Panc1 (cell line): ENCODE data around the gene PDE6B. TPM values are rescaled to one million over a fixed set of nuclear protein-coding genes. Genes with fewer than 3 reads are reported as not detected.

Experiments used
- ATAC-seq: fragments of 200-7000 bp; cut with Tn5 transposase; 2 replicates; pipeline ENCODE4 v1.9.1; 2020; ENCODE audit warnings: mild to moderate bottlenecking, moderate library complexity
- BruUV-seq: library from RNA; stranded (reverse); fragments of 400-500 nt; replicated peaks from 2 replicates; lab custom pipeline; 2021; lab: Mats Ljungman, UMichigan
- CTCF ChIA-PET: fragments of 300-600 bp; sonication (Branson Sonifier 250); formaldehyde crosslinking; loops from one replicate; lab custom pipeline; 2022; ENCODE audit warnings: antibody characterized with exemption; lab: Charles Lee
- POLR2A ChIA-PET: fragments of 300-600 bp; sonication (Branson Sonifier 250); formaldehyde crosslinking; loops from one replicate; lab custom pipeline; 2022; ENCODE audit warnings: antibody characterized with exemption; lab: Charles Lee
- DNase-seq: peaks from one replicate; pipeline ENCODE4 v3.0.0-alpha.2; 2010; ENCODE audit warnings: low read depth, low spot score
- H3K27ac ChIP-seq: 2 replicates; pipeline ENCODE4 v1.5.1; 2011; ENCODE audit warnings: mild to moderate bottlenecking, low read length, inconsistent platforms
- H3K27me3 ChIP-seq: fragments of 200-500 bp; sonication (Bioruptor generic); 2 replicates; pipeline ENCODE4 v1.6.0; 2014; ENCODE audit warnings: low read length, inconsistent platforms; ENCODE audit not compliant: control insufficient read depth, insufficient read depth
- H3K36me3 ChIP-seq: fragments of 200-500 bp; sonication (Bioruptor generic); 2 replicates; pipeline ENCODE4 v1.5.1; 2014; ENCODE audit warnings: inconsistent platforms, mild to moderate bottlenecking, low read length, moderate library complexity; ENCODE audit not compliant: control insufficient read depth, insufficient read depth
- H3K4me1 ChIP-seq: 2 replicates; pipeline ENCODE4 v1.5.1; 2011; ENCODE audit warnings: inconsistent platforms, mild to moderate bottlenecking, low read length, moderate library complexity; ENCODE audit not compliant: control insufficient read depth, insufficient read depth
- H3K4me3 ChIP-seq, 2 experiments: 2 replicates each; pipeline ENCODE4 v1.5.1; 2011 to 2012; ENCODE audit warnings: low read depth in 2 of 2, low read length in 2 of 2, mild to moderate bottlenecking in 2 of 2, inconsistent platforms in 1 of 2, moderate library complexity in 1 of 2
- H3K9me3 ChIP-seq: fragments of 200-500 bp; sonication (Bioruptor generic); 2 replicates; pipeline ENCODE4 v1.5.1; 2014; ENCODE audit warnings: low read depth, mild to moderate bottlenecking, inconsistent platforms, low read length, moderate library complexity; ENCODE audit not compliant: control insufficient read depth, insufficient read depth
- POLR2AphosphoS5 ChIP-seq: IDR thresholded peaks from 2 replicates; pipeline ENCODE4 v1.6.1; 2012; ENCODE audit warnings: mild to moderate bottlenecking, low read depth, low read length, moderate library complexity
- SIN3A ChIP-seq: IDR thresholded peaks from 2 replicates; pipeline ENCODE4 v1.6.1; 2012; ENCODE audit warnings: low read depth, mild to moderate bottlenecking, low read length, moderate library complexity, borderline replicate concordance; ENCODE audit not compliant: insufficient read depth
- TCF7L2 ChIP-seq: IDR thresholded peaks from 2 replicates; pipeline ENCODE4 v1.6.1; 2011; ENCODE audit warnings: mild to moderate bottlenecking, low read depth, low read length, inconsistent platforms
- in situ Hi-C: cut with HindIII; loops from 2 replicates; pipeline ENCODE4 v1.10.0; 2016; ENCODE audit warnings: low sequenced_read_pairs, low pct_unique_long_range_greater_than_20kb
- intact Hi-C: fragments of 100-400 bp; cut with micrococcal nuclease; formaldehyde crosslinking; loops from one replicate; pipeline ENCODE4 v1.10.0; 2022; ENCODE audit not compliant: unreplicated experiment
- total RNA-seq: library from RNA; stranded (reverse); gene quantifications from one replicate; pipeline ENCODE4 v1.2.1, GENCODE V29; 2021; ENCODE audit not compliant: unreplicated experiment
- TF ChIP-seq, protein P1 (sequence below), 2 experiments: IDR thresholded peaks; 2 replicates each; pipeline ENCODE4 v1.6.1; 2011 to 2012; ENCODE audit warnings: low read depth in 2 of 2, control low read depth in 1 of 2, low read length in 1 of 2, mild to moderate bottlenecking in 1 of 2, moderate library complexity in 1 of 2; ENCODE audit not compliant: insufficient read depth in 1 of 2
- TF ChIP-seq, protein P2 (sequence below): fragments of 450-650 bp; IDR thresholded peaks from 2 replicates; pipeline ENCODE4 v1.5.1; 2017; ENCODE audit warnings: mild to moderate bottlenecking

The PDE6B gene
- total RNA-seq, 1 experiment from 2014 or later: 6.5 TPM

DNA sequence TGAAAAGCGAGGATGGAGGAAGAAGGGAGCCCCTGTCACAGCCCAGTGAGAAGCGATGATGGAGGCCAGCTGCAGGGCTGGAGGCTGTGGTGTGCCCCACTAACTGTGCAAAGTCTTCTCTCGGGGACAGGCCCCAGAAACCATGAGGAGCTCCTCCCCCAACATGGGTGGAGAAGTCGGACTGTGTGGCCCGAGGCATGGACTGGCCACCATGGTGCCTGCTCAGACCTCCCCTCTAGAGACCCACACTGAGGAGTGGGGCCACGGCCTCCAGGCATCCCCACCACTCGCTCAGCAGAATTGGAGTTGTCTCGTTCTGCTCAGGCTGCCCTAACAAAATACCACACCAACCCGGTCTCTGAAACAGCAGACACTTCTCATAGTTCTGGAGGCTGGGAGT, 12.2 kb upstream of the PDE6B start:
- Histone ChIP-seq H3K27me3 (no peaks in the 10 kb centered on the region), H3K9me3 (no peaks in the 10 kb centered on the region), H3K4me3 (no peak overlapping the region), H3K36me3 (no peaks in the 10 kb centered on the region), H3K27ac (no peak overlapping the region), H3K4me1 (peaks cover 9% of the 10 kb centered on the region)
- intact Hi-C loops: no loop called here
- no TSS peak for BruUV-seq
- ChIA-PET POLR2A (no interaction called here), CTCF (no interaction called here)
- in situ Hi-C loops: no loop called here
- no peak for DNase-seq
- ATAC-seq: no peak
- no peak for TF ChIP-seq SIN3A
- TF ChIP-seq, protein P1, sequence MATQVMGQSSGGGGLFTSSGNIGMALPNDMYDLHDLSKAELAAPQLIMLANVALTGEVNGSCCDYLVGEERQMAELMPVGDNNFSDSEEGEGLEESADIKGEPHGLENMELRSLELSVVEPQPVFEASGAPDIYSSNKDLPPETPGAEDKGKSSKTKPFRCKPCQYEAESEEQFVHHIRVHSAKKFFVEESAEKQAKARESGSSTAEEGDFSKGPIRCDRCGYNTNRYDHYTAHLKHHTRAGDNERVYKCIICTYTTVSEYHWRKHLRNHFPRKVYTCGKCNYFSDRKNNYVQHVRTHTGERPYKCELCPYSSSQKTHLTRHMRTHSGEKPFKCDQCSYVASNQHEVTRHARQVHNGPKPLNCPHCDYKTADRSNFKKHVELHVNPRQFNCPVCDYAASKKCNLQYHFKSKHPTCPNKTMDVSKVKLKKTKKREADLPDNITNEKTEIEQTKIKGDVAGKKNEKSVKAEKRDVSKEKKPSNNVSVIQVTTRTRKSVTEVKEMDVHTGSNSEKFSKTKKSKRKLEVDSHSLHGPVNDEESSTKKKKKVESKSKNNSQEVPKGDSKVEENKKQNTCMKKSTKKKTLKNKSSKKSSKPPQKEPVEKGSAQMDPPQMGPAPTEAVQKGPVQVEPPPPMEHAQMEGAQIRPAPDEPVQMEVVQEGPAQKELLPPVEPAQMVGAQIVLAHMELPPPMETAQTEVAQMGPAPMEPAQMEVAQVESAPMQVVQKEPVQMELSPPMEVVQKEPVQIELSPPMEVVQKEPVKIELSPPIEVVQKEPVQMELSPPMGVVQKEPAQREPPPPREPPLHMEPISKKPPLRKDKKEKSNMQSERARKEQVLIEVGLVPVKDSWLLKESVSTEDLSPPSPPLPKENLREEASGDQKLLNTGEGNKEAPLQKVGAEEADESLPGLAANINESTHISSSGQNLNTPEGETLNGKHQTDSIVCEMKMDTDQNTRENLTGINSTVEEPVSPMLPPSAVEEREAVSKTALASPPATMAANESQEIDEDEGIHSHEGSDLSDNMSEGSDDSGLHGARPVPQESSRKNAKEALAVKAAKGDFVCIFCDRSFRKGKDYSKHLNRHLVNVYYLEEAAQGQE (IDR thresholded peaks at IDR 0.05; ENCODE audit: insufficient read depth in 1 of 2, low read depth in 2 of 2, low read length in 1 of 2): no peak
- TF ChIP-seq, protein P2, sequence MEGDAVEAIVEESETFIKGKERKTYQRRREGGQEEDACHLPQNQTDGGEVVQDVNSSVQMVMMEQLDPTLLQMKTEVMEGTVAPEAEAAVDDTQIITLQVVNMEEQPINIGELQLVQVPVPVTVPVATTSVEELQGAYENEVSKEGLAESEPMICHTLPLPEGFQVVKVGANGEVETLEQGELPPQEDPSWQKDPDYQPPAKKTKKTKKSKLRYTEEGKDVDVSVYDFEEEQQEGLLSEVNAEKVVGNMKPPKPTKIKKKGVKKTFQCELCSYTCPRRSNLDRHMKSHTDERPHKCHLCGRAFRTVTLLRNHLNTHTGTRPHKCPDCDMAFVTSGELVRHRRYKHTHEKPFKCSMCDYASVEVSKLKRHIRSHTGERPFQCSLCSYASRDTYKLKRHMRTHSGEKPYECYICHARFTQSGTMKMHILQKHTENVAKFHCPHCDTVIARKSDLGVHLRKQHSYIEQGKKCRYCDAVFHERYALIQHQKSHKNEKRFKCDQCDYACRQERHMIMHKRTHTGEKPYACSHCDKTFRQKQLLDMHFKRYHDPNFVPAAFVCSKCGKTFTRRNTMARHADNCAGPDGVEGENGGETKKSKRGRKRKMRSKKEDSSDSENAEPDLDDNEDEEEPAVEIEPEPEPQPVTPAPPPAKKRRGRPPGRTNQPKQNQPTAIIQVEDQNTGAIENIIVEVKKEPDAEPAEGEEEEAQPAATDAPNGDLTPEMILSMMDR: no peak
- TF ChIP-seq TCF7L2: no peak
- TF ChIP-seq POLR2AphosphoS5: no peak

DNA sequence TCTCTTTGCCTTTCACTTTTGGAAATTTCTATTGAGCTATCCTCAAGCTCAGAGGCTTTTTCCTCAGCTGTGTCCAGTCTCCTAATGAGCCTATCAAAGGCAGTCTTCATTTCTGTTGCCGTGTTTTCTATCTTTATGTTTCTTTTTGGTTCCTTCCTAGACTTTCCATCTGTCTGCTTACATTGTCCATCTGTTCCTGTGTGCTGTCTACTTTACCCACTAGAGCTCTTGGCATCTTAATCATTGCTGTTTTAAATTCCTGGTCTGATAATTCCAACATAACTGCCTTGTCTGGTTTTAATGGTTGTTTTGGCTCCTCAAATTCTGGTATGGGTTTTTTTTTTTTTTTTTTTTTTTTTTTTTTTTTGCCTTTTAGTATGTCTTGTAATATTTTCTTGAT, 9.3 kb upstream of the PDE6B start:
- Histone ChIP-seq H3K9me3 (no peaks in the 10 kb centered on the region), H3K27ac (no peak overlapping the region), H3K36me3 (no peaks in the 10 kb centered on the region), H3K4me1 (no peaks in the 10 kb centered on the region), H3K27me3 (no peaks in the 10 kb centered on the region; the same call in 1 of the 2 replicates), H3K4me3 (no peak overlapping the region)
- POLR2A ChIA-PET: interaction anchor here (0.7 kb wide), 2 partner anchors 71 to 137 kb away, joined by 3 to 15 read pairs; no protein-coding TSS in a partner anchor
- no TSS peak for BruUV-seq
- TF ChIP-seq SIN3A (no peak), POLR2AphosphoS5 (no peak), TCF7L2 (no peak)
- TF ChIP-seq, protein P1 (IDR thresholded peaks at IDR 0.05; ENCODE audit: insufficient read depth in 1 of 2, low read depth in 2 of 2, low read length in 1 of 2): no peak
- TF ChIP-seq, protein P2: no peak
- ATAC-seq (no peak), DNase-seq (no peak)
- intact Hi-C loops (no loop called here), in situ Hi-C loops (no loop called here)
- CTCF ChIA-PET: no interaction called here
